H1 (cell line): ENCODE results near the gene FAM181A.

ENCODE experiments used
- CHD2 ChIP-seq: IDR thresholded peaks from 2 replicates; pipeline ENCODE4 v1.6.1; 2012; ENCODE audit warnings: low read length, improper control_type of control experiment
- JUN ChIP-seq: IDR thresholded peaks from 2 replicates; pipeline ENCODE4 v1.6.1; 2011; ENCODE audit warnings: low read depth, mild to moderate bottlenecking, improper control_type of control experiment, low read length
- TF ChIP-seq, protein P1 (sequence below): IDR thresholded peaks from 2 replicates; pipeline ENCODE4 v1.6.1; 2011; ENCODE audit warnings: low read depth, mild to moderate bottlenecking, low read length; ENCODE audit not compliant: insufficient read depth
- TF ChIP-seq, protein P2 (sequence below), 3 experiments: IDR thresholded peaks; 1 replicate in 2 of 3; 2 replicates in 1 of 3; pipeline versions ENCODE4 v1.5.1 to v1.6.1; 2011; ENCODE audit warnings: low read length in 3 of 3, mild to moderate bottlenecking in 3 of 3, inconsistent platforms in 2 of 3, low read depth in 1 of 3, moderate library complexity in 1 of 3; ENCODE audit not compliant: insufficient read depth in 1 of 3; ENCODE audit errors: control extremely low read depth in 1 of 3

DNA sequence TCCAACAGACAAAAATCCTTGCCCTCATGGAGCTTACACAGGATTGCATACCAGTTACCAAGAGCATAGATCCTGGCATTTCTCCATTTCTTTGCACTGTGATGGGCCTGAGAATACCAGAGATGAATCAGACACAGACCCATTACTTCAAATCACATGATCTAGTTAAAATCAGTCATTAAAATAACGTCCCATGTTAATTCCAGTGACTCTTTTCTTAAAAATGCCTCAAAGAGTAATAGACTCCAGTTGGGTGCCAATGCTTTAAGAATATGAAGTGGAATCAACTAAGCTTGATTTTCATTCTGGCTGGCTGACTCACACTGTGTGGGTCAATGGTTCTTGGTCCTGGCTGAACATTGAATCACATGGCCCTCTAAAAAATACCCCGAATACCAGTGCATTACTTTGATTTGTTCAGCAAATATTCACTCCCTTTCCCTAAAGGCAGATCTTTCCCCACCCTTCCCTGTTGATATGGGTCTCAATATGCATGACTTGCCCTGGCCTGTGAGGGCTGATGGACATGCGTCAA is 38.2 kb downstream of the FAM181A start:
- TF ChIP-seq, protein P1, sequence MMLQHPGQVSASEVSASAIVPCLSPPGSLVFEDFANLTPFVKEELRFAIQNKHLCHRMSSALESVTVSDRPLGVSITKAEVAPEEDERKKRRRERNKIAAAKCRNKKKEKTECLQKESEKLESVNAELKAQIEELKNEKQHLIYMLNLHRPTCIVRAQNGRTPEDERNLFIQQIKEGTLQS = no peak
- TF ChIP-seq, protein P2, sequence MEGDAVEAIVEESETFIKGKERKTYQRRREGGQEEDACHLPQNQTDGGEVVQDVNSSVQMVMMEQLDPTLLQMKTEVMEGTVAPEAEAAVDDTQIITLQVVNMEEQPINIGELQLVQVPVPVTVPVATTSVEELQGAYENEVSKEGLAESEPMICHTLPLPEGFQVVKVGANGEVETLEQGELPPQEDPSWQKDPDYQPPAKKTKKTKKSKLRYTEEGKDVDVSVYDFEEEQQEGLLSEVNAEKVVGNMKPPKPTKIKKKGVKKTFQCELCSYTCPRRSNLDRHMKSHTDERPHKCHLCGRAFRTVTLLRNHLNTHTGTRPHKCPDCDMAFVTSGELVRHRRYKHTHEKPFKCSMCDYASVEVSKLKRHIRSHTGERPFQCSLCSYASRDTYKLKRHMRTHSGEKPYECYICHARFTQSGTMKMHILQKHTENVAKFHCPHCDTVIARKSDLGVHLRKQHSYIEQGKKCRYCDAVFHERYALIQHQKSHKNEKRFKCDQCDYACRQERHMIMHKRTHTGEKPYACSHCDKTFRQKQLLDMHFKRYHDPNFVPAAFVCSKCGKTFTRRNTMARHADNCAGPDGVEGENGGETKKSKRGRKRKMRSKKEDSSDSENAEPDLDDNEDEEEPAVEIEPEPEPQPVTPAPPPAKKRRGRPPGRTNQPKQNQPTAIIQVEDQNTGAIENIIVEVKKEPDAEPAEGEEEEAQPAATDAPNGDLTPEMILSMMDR (IDR thresholded peaks at IDR 0.05; ENCODE audit: control extremely low read depth in 1 of 3, insufficient read depth in 1 of 3, low read depth in 1 of 3, low read length in 3 of 3) = no peak
- TF ChIP-seq JUN (no peak), CHD2 (no peak)
